AG10803 (cell line): ENCODE measurements around the gene TSEN54.

Experiments used
- DNase-seq: peaks from one replicate; pipeline ENCODE4 v3.0.0; 2010; ENCODE audit warnings: low read depth
- H3K4me3 ChIP-seq: 2 replicates; pipeline ENCODE4 v1.5.1; 2011; ENCODE audit warnings: mild to moderate bottlenecking, low read length, control low read depth
- TF ChIP-seq, protein P1 (sequence below): conservative IDR thresholded peaks from 2 replicates; pipeline ENCODE4 v1.5.1; 2011; ENCODE audit warnings: mild to moderate bottlenecking, low read length, control low read depth, inconsistent platforms

Gene TSEN54

DNA sequence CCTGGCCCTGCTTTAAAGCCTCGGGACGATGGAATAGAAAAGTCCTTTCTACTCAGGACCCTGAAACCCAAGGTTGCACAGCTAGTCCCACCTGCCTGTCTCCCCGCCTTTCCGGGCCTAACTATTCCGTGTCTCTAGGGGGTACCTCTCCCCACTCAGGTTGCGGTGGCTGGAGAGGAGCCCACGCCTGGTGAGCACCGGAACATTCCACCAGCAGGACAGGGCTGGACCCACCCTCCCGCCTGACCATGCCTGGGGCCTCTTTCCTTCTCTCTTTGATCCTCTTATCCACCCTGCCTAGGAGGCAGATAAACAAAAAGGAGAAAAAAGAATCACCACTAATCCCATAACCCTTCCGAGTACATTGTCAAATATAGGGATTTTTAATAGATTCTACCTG lies 20.0 kb downstream of the TSEN54 start:
- no peak for DNase-seq
- TF ChIP-seq, protein P1, sequence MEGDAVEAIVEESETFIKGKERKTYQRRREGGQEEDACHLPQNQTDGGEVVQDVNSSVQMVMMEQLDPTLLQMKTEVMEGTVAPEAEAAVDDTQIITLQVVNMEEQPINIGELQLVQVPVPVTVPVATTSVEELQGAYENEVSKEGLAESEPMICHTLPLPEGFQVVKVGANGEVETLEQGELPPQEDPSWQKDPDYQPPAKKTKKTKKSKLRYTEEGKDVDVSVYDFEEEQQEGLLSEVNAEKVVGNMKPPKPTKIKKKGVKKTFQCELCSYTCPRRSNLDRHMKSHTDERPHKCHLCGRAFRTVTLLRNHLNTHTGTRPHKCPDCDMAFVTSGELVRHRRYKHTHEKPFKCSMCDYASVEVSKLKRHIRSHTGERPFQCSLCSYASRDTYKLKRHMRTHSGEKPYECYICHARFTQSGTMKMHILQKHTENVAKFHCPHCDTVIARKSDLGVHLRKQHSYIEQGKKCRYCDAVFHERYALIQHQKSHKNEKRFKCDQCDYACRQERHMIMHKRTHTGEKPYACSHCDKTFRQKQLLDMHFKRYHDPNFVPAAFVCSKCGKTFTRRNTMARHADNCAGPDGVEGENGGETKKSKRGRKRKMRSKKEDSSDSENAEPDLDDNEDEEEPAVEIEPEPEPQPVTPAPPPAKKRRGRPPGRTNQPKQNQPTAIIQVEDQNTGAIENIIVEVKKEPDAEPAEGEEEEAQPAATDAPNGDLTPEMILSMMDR, result no peak
- no peak overlapping the region for H3K4me3 ChIP-seq

DNA sequence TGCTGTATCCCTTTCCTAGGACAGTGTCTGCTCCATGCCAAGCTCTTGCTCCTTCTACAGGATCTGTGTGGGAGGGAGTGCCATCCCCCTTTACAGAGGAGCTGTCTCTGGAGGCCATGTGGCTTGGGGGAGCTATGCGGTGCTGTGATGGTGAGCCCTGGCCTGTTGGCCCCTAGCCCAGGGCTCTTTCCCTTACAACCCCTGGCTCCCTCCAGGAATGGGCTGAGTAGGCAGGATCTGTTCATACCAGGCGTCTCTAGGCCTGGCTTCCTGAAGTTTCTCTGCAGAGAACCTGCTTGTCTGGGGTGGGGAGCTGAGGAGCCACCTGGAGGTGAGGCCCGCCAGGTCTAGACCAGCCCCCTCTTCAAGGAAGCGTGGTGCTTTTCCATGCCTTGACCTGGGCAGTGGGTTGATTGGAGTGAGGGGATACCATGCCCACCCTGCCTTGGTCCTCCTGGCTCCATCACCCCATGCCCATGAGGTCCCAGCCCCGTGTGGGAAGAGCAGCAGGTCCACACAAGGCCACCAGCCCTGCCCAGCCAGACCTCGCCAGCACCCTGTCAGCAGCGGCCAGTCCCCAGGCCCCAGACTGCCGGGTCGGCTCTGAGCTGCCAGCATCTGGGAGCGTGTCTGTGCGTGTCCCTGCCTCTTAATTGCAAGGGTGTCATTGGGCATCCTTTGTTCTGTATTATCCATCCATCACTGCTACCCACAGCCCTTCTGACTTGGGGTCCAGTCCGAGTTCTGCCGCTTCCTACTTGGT lies 23.8 kb downstream of the TSEN54 start:
- DNase-seq, result no peak
- TF ChIP-seq, protein P1, result no peak
- H3K4me3 ChIP-seq, result no peak overlapping the region

DNA sequence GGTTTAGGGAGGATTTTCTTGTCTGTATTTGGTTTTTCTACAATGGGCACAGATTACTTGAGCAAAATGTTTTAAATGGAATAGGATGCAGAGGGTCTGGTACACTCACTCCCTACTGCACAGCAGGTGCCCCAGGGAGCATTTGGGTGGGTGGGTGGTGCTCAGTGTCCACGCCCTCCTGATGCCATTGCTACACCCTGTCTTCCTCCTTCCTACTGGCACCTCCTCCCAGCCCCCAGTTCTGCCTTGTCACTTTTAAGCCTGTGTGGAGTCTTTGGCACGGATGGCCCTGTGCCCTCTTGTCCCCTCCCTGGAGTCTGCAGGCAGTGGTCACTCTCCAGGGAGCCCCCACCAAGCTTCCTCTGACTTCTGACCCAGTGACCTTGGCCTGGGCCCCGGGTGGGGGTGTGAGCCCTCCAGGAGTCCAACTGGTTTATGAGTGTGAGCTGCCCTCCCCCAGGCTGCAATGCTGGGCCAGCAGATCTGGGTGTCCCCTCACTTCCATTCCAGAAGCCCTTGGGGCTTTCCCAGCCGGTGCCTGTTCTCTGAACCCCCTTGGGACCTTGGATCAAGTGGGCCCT lies 24.7 kb downstream of the TSEN54 start:
- TF ChIP-seq, protein P1, result no peak
- DNase-seq, result no peak
- H3K4me3 ChIP-seq, result no peak overlapping the region

DNA sequence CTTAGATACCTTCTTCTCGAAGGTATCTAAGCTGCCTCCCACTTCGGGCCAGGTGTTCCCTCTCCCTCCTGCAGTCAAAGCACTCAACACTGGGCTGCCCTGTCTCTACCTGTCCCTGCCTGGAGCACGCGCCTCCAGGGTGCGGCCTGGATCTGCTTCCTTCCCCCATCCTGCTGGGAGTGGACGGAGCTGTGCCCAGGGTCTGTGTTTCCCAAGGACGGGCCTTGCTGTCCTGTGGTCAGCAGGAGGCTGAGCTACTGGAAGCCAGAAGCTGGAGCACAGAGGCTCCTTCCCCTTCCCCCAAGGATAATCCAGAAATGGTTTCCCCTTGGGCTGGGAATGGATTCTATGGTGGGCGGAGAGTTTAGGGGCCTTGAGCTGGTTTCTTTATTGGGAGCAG lies 25.9 kb downstream of the TSEN54 start:
- H3K4me3 ChIP-seq, result no peak overlapping the region
- no peak for DNase-seq
- TF ChIP-seq, protein P1, result no peak

DNA sequence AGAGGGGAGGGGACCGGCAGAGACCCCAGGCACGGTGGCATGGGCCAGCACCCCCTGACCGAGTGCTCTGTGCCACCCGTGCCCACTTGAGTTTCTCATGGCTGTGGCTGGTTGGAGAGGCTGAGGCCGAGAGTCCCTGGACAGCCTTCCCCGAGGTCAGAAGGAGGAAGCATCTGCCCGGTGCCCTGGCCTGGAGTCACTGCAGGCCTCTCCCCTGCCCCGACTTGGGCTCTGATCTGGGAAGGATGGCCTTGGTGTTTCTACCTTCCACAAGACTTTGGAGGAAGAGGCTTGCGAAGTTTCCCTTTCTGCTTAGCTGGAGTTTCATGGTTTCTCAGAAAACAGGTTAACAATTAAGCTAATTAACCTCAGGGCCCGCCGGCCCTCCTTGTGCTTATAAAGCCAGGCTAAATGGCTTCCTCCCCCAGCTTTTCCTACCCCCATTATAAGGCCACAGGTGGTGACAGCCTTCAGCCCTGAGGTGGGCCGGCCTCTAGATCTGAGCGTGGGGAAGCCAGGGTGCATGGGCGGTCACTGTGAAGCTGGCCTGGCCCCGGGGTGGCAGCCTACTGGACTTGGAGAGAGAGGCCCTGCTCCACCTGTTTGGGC lies 26.5 kb downstream of the TSEN54 start:
- no peak overlapping the region for H3K4me3 ChIP-seq
- DNase-seq, result no peak
- TF ChIP-seq, protein P1, result no peak

DNA sequence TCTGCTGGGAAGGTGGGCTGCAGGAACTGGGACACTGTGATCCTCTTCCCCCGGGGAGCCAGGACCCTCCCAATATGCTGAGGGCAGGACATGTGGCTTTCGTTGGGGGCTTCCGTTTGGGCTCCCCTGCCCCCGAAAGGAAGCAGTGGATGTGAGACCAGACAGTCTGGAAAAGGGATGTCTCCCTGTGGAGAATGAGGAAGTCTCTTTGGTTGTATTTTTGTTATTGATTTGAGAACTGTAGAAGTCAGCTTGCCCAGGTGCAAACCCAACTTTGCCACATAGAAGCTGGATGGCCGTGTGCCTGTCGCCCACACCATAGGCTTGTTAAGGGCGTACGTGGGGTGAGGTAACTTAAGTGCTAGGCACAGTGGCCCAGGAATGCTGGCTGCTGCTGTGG lies 27.9 kb downstream of the TSEN54 start:
- no peak for DNase-seq
- no peak overlapping the region for H3K4me3 ChIP-seq
- TF ChIP-seq, protein P1, result no peak

DNA sequence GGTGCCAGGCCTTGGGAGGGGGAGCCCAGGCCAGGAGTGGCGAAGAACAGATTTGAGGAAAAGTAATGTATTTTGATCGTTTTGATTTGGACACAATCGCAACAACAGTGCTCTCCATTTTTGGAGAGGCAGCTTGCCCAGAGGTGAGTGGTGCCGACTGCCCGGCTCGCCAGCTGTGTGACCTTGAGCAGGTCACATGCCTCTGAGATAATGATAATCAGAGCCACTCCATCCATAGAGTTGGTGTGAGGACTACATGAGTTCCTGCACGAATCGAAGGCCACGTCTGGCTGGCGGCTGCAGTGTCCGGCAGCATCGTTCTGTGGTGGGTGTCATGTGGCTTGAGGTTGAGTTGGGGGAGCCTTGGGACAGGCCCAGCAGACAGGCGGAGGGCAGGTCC lies 29.9 kb downstream of the TSEN54 start:
- no peak overlapping the region for H3K4me3 ChIP-seq
- DNase-seq, result no peak
- TF ChIP-seq, protein P1, result no peak
